Measurements from ENCODE around the gene FGF14.

FGF14 gene

DNA sequence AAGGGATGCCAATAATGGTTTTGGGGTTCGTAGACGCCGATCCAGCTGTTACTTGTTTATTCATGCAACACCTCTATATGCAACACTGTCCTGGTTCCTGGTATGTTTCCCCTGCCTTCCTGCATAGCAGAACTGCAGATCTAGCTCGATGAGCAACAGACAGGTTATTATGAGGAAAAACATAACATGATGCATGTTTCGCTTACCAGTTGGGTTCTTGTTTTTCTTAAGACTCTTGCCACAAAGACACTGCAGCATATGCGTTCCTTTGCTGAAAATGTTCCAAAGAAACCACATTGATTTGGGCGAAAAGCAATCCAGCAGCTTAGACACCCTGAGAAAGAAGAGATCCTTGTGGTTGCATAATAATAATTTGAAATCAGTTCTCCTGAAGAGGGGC lies 583 bp downstream of the FGF14 start:
- no peak overlapping the region for H3K27ac ChIP-seq
- no peak for TF ChIP-seq ZFX (IDR thresholded peaks at IDR 0.05; ENCODE audit: borderline replicate concordance)
- TF ChIP-seq, protein P1, sequence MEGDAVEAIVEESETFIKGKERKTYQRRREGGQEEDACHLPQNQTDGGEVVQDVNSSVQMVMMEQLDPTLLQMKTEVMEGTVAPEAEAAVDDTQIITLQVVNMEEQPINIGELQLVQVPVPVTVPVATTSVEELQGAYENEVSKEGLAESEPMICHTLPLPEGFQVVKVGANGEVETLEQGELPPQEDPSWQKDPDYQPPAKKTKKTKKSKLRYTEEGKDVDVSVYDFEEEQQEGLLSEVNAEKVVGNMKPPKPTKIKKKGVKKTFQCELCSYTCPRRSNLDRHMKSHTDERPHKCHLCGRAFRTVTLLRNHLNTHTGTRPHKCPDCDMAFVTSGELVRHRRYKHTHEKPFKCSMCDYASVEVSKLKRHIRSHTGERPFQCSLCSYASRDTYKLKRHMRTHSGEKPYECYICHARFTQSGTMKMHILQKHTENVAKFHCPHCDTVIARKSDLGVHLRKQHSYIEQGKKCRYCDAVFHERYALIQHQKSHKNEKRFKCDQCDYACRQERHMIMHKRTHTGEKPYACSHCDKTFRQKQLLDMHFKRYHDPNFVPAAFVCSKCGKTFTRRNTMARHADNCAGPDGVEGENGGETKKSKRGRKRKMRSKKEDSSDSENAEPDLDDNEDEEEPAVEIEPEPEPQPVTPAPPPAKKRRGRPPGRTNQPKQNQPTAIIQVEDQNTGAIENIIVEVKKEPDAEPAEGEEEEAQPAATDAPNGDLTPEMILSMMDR (IDR thresholded peaks at IDR 0.05), result no peak

- no peak overlapping the region for H3K27ac ChIP-seq
- TF ChIP-seq ZFX (IDR thresholded peaks at IDR 0.05; ENCODE audit: borderline replicate concordance), result no peak
- TF ChIP-seq, protein P1 (IDR thresholded peaks at IDR 0.05), result no peak
Measured at GRCh38 chr13:102400675-102401145, 1.1 kb downstream of the FGF14 start.

DNA sequence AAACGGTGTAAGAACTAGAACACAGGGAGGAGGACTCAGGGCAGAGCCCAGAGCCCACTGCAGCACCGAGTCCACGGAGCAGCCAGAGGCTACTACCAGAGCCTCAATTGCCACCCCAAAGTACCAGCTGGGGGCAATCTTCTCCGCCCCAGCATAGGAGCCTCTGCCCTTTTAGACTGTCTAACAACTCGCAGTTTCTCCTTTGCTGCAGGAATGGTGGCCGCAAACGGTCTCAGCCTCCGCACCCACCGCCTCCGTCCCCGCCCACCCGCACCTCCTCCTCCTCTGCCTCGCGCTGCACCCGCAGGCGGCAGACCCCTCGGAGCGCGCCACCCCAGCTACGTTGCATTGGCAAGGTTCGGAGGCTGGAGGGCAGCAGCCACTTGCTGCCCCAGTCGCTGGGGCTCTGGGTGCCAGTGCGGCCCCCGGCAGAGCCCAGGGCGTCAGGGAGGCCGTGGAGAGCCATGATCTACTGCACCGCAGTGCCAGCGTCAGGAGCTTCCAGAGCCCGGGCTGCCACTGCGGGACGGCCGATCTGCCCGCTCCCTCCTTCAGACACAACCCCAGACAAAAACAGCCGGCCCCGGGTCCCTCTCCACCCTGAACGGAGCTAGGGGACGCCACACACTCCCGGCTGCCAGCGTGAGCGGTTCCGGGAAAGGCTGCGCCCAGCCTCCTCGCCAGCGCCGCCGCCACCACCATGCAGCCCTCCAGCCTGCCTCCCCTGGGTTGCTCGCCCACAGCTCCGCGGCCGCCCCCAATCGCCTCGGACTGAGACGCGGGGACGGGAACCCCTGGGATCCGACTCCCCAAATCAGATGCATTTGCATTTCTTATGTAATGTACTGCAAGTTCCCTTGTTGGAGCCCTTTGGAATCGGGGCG lies 1.8 kb downstream of the FGF14 start:
- TF ChIP-seq, protein P1 (IDR thresholded peaks at IDR 0.05), result peak; percentile 20; the same call in 1 of the 2 replicates
- no peak for TF ChIP-seq ZFX (IDR thresholded peaks at IDR 0.05; ENCODE audit: borderline replicate concordance)
- H3K27ac ChIP-seq, result no peak overlapping the region

DNA sequence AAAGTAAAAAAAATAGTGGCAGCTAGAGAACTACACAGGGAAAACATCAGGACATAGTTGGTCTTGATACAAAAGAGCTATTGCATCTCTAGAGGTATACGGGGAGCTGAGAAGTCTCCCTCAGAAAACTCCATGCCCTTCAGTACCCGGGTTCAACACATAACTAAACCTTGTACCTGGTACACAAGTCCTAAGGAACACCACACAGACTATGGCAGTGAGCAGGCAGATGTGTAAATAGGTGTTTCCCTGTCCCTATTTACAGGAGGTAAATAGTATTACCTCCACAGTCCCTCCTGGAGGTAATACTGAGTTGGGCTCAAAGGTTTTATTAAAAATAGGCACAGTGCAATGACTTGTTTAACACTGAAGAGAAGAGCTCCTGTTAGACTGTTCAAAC lies 5.9 kb downstream of the FGF14 start:
- H3K27ac ChIP-seq, result no peak overlapping the region
- TF ChIP-seq ZFX (IDR thresholded peaks at IDR 0.05; ENCODE audit: borderline replicate concordance), result no peak
- TF ChIP-seq, protein P1 (IDR thresholded peaks at IDR 0.05), result no peak

DNA sequence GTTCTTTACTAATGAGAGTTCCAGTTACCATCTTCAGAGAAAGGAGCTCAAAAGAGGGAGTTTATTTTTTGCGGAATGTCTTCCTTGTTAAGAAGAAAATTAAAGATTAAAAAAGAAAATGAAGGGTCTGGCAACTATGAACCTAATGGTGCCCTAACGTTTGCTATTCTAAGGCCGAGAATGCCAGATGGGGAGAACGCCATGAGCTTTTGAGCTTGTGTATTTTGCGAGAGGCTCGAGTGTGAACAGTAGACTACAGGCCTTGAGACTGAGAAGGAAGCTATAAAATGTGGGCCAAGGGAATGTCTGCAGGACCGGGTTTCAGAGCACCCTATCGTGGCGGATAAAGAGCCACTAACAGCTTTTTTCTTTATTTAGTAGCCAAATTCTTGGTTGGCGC lies 6.7 kb downstream of the FGF14 start:
- TF ChIP-seq, protein P1 (IDR thresholded peaks at IDR 0.05), result no peak
- no peak for TF ChIP-seq ZFX (IDR thresholded peaks at IDR 0.05; ENCODE audit: borderline replicate concordance)
- H3K27ac ChIP-seq, result peak overlapping the region; percentile 48

- TF ChIP-seq, protein P1 (IDR thresholded peaks at IDR 0.05), result peak; percentile 29
- no peak for TF ChIP-seq ZFX (IDR thresholded peaks at IDR 0.05; ENCODE audit: borderline replicate concordance)
- H3K27ac ChIP-seq, result peak overlapping the region; percentile 48
Measured at GRCh38 chr13:102394158-102395053, 7.4 kb downstream of the FGF14 start.

Data from 22Rv1 (cell line).